ENCODE data around the gene CHGA.

- no peak for TF ChIP-seq POLR2AphosphoS5 (IDR thresholded peaks at IDR 0.05; ENCODE audit: low read depth, low read length)
- no peak for TF ChIP-seq POLR2A (IDR thresholded peaks at IDR 0.05; ENCODE audit: low read depth, low read length)
Observed at GRCh38 chr14:92934196-92935085, 11.5 kb downstream of the CHGA start.
